ENCODE results near the gene GPRIN3. TPM values are rescaled to one million over a fixed set of nuclear protein-coding genes. Genes with fewer than 3 reads are reported as not detected.
"Not testable (repeated sequence)": the region's sequence is repeated elsewhere in the genome, so short reads cannot be mapped to it uniquely, and the experiment has no call there.

GPRIN3 gene
- polyA plus RNA-seq, 4 donors = 3.6 to 8.9 (median 6.5) TPM

DNA sequence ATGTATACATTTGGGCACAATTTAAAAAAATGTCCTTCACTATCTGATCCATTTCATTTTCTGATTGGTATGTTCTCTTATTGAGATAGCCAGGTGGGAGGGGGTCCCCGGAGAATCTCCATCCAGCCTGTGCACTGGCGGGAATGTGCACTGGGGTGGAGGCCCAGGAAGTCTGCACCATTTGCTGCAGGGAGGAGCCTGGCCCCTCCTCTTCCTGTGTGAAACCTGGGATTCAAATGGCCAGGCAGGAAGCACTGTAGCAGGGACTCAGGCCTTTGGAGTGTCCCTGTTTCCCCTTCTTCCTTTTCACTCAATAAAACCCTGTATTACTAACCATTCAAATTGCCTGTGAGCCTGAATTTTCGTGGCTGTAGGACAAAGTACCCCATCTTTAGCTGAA is 44.3 kb downstream of the GPRIN3 start:
- no peak for DNase-seq (ENCODE audit: low read depth in 4 of 4, low spot score in 3 of 4)

GRCh38 chr4:89259301-89260028 is 48.1 kb downstream of the GPRIN3 start:
- no peak for DNase-seq (ENCODE audit: low read depth in 4 of 4, low spot score in 3 of 4)

- no peak for DNase-seq (ENCODE audit: low read depth in 4 of 4, low spot score in 3 of 4)
Measured at GRCh38 chr4:89258506-89258905, 49.1 kb downstream of the GPRIN3 start.

DNA sequence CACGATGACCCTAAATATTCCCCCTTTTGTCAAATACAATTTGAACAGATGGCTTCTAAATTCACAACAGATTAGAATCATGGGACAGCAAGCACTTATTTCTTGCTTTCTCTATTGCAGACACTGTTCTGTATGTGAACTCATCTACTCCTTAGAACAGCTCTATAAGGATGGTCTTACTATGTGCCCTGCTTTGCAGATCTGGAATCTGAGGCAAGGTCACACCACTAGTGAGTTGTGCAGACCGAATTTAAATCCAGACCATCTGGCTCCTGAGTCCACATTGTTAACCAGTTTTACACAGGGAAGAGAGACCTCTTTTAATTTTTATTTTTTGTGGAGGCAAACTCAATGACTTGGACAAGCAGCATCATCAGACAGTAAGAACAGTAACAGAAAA is 50.2 kb downstream of the GPRIN3 start:
- no peak for DNase-seq (ENCODE audit: low read depth in 4 of 4, low spot score in 3 of 4)

DNA sequence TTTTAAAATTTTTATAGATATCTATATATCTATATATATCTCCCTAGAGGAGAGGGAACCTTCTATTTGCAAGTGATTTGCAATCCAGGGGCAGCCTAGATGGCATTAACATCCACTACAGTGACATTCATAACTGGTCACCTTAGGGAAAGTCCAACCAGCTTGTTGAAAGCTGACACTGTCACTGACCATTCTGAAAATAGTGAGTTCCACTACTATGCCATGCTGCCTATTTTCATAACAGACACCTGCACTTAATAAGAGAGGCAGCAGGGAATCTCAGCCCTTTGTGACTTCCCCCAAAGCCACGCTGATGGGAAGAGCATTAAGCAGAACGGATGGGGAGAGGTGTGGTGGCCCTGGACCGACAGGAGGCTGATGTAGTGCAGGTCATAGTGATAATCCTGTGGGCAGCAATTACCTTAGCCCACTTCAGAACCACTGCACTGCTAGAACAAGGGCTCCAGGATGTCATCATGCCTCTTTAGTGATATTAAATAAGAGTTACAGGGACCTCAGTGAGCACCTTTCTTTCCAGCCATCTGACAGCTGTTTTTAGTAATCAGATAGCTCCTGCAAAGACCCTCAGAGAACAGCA is 51.3 kb downstream of the GPRIN3 start:
- no peak for DNase-seq (ENCODE audit: low read depth in 4 of 4, low spot score in 3 of 4)

GRCh38 chr4:89254847-89255246 is 52.8 kb downstream of the GPRIN3 start:
- no peak for DNase-seq (ENCODE audit: low read depth in 4 of 4, low spot score in 3 of 4)

- not testable (repeated sequence) for DNase-seq (ENCODE audit: low read depth in 4 of 4, low spot score in 3 of 4)
Measured at GRCh38 chr4:89254347-89254746, 53.3 kb downstream of the GPRIN3 start.

GRCh38 chr4:89253935-89254334 is 53.7 kb downstream of the GPRIN3 start:
- DNase-seq (ENCODE audit: low read depth in 4 of 4, low spot score in 3 of 4) = no peak

GRCh38 chr4:89253311-89253710 is 54.3 kb downstream of the GPRIN3 start:
- DNase-seq (ENCODE audit: low read depth in 4 of 4, low spot score in 3 of 4) = no peak

- DNase-seq (ENCODE audit: low read depth in 4 of 4, low spot score in 3 of 4) = no peak
Measured at GRCh38 chr4:89251396-89251795, 56.2 kb downstream of the GPRIN3 start.

GRCh38 chr4:89249716-89250361 is 57.8 kb downstream of the GPRIN3 start:
- DNase-seq (ENCODE audit: low read depth in 4 of 4, low spot score in 3 of 4) = no peak

GRCh38 chr4:89249313-89249712 is 58.3 kb downstream of the GPRIN3 start:
- DNase-seq (ENCODE audit: low read depth in 4 of 4, low spot score in 3 of 4) = no peak

GRCh38 chr4:89248879-89249281 is 58.7 kb downstream of the GPRIN3 start:
- no peak for DNase-seq (ENCODE audit: low read depth in 4 of 4, low spot score in 3 of 4)

DNA sequence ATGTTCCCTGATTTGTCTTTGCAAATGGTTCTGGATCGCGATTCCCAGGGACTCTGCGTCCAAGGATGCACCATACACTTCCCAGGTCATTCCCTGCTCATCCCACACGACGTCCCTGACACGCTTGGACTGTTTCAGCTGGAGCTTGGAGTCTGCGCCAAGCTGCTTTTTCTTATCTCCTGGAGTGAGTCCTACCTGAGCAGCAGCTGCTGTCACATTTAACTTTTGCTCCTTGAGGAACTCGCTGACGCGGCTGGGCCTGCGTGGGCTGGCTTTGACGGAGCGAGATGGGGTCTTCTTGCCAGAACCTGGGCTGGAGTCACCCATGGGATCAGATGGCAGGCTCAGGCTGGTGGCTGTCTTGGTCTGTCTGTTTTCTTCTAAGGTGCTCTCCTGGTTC is 59.6 kb downstream of the GPRIN3 start:
- no peak for DNase-seq (ENCODE audit: low read depth in 4 of 4, low spot score in 3 of 4)

- DNase-seq (ENCODE audit: low read depth in 4 of 4, low spot score in 3 of 4) = no peak
Measured at GRCh38 chr4:89245459-89245858, 62.1 kb downstream of the GPRIN3 start.

- no peak for DNase-seq (ENCODE audit: low read depth in 4 of 4, low spot score in 3 of 4)
Measured at GRCh38 chr4:89243733-89244252, 63.8 kb downstream of the GPRIN3 start.

DNA sequence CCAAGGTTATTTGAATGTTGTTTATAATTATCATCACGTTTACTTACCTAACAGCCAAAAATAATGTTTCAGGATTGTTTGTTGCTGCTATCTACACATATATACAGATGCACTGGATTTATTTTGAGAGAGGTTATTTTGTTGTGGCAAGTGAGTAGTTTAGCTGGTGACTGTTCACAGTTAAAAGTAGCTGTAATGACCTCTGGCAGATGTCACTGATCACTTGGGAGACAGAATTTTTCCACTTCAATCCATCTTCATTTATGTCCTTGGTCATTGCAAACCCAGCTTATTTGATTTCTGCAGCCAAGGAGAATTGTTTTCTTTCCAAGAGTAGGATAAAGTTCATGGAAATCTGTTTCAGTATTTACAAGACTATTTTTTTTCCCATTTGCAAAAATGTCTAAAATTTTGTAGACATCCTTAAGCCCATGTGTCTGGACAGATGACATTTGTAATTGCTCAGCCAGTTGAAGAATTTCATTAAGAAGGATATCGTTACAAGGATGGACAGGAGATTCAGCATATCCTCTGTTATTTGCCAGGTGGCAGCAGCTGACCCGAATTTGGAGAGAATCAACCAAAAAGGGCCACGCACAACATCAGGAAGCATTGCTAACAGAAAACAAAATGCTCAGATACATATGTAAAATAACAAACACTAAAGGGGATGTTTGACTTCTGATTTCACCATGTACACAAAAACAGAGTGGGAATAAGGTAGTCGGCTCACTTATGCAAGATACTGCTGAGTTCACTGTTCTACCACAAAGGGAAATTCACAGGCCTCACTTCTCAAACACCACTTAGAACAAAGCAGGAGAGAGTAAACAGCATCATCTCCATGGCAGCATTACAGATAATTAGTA is 64.5 kb downstream of the GPRIN3 start:
- DNase-seq (ENCODE audit: low read depth in 4 of 4, low spot score in 3 of 4) = no peak

DNA sequence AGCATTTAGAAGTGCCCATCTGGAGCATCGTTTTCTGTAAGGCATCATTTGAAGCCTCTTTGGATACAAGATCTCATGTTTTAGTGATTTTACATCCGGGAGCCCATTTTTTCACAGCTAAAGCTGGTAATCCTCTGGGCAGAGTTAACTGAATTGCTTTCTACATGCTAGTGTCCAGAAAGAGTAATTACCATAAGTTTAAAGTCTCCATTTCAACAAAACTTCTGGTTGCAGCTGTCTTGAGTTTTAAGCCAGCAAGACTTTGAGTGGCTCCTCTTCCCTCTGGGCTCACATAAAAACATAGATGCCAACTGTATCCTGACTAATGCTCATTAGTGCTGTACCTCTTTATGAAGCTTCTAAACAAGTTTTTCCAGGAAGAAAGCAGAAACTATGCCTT is 65.4 kb downstream of the GPRIN3 start:
- DNase-seq (ENCODE audit: low read depth in 4 of 4, low spot score in 3 of 4) = no peak

- DNase-seq (ENCODE audit: low read depth in 4 of 4, low spot score in 3 of 4) = no peak
Measured at GRCh38 chr4:89230271-89230670, 77.3 kb downstream of the GPRIN3 start.

DNA sequence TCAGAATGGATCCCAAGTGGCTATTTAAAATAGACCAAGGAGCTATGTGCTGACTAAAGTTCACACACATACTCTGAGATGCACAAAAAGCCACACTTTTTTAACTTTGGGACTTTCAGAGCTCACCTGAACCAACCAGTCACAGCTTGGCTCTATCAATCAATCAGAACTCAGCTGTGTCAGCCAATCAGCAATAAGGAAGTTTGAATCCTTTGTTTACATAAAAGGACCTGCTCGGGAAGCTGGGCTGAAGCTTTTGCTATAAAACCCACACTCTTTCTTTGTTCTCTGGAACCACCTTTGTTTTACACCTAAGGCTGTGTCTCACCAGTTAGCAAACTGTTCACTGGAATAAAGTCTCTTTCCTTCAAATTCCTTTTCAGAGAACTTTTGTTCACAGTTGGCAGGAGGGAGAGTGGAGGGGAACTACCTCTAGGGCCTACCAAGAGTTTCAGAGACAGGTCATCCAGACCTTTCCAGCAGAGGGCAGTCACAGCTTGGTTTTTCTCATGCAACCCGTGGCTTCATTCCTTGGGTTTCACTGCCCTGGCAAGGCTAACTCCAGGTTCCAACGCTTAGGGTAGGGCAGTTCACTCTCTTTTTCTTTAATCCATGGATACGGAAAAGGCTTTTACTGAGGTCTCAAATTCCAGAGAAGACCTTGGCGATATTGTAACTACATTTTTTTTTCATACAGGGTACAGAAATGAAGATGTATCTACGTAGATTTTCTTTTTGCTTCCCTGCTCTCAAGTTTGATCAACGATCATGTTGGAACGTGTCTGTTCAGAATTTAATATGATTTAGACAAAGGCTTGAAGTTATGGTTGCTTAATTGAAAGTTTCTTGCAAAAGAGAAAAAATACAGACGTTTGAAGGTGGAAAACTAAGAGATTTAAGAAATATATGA is 80.7 kb downstream of the GPRIN3 start:
- peak; percentile 66 to 77 (median 72) for DNase-seq (ENCODE audit: low read depth in 4 of 4, low spot score in 3 of 4)

Measured in left renal pelvis (tissue), 4 donors.